ENCODE results near the gene ANXA5.
"Not testable (repeated sequence)": the region's sequence is repeated elsewhere in the genome, so short reads cannot be mapped to it uniquely, and the experiment has no call there.

Gene ANXA5

DNA sequence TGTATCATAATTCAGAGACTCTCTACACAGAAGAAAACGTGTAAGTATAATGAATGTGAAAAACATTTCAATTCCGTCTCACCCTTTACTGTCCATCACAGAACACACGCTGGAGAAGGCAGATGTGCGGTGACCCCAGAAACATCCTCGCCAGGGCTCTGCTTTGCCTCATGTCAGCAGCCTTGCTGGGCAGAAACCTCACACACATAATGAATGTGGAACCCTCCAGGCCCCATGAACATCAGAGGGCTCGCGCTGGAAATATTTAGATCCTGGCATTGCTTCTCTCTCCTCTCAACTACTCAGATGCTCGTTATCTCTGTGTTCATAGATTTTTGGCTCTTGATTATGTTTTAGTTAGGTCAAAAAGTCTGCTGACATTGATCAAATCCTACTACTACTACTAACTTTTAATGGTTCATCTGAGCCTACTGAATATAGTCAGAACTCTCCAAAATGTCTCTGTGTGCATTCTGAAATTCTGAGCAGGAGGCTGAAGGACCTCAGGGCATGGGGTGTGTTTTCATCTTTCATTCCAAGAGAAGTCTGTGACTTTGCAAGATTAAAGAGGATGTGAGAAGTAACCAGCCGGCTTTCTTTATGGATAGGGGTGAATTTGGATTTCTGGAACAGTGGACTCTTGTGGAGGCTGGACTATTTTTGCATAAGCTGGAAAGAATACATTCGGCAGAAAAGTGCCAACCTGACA is 41.2 kb upstream of the ANXA5 start:
- no peak overlapping the region for H3K4me3 ChIP-seq (ENCODE audit: low read depth, low read length)
- TF ChIP-seq, protein P1, sequence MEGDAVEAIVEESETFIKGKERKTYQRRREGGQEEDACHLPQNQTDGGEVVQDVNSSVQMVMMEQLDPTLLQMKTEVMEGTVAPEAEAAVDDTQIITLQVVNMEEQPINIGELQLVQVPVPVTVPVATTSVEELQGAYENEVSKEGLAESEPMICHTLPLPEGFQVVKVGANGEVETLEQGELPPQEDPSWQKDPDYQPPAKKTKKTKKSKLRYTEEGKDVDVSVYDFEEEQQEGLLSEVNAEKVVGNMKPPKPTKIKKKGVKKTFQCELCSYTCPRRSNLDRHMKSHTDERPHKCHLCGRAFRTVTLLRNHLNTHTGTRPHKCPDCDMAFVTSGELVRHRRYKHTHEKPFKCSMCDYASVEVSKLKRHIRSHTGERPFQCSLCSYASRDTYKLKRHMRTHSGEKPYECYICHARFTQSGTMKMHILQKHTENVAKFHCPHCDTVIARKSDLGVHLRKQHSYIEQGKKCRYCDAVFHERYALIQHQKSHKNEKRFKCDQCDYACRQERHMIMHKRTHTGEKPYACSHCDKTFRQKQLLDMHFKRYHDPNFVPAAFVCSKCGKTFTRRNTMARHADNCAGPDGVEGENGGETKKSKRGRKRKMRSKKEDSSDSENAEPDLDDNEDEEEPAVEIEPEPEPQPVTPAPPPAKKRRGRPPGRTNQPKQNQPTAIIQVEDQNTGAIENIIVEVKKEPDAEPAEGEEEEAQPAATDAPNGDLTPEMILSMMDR (IDR thresholded peaks at IDR 0.05; ENCODE audit: borderline replicate concordance, insufficient read depth, low read depth, low read length) = no peak

DNA sequence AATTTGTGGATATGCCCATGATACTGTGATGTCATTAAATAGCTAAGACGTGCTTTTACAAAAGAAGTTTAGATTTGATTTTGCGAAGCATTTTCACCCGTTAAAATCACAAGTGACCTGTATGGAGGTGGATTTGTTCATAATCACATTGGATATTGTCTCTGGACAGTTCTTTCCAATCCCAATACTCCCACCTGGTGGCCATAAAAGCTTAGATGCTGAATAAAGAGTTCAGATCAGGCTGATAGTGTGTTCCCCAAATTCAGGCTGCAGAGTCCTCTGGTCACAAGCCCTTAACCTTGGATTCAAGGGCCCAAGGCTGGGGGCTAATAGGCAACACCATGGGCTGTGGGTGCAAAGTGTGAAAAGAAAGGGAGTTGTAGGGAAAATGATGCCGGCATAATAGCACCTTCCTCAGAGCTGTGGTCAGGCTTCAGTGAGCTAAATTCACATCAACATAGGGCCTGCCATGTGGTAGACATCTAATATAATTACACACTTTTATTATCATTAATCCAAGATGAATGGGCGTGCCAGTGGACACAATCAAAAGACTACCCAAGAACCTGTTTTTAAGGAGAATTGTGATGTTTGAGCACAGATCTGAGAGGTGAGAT is 40.1 kb upstream of the ANXA5 start:
- TF ChIP-seq, protein P1 (IDR thresholded peaks at IDR 0.05; ENCODE audit: borderline replicate concordance, insufficient read depth, low read depth, low read length) = peak; percentile 25; the same call in 1 of the 2 replicates

DNA sequence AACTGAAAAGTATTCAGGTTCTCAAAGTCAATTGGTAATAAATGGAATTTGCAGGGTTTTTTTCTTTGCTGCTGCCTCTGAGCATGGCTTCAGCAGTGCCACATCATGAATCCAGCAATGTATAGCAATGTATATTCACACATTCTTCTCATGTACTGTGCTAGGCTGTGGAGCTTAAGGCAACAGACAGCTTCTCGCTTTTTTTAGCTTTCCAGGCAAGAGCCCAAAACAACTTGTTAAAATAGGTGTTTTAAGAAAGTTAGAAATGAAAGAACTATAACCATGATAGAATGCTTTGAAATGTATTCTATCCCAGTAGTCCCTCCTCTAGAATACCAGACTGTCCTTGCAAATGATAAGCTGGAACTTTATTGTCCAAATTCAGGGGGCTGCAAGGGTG is 37.8 kb upstream of the ANXA5 start:
- TF ChIP-seq, protein P1 (IDR thresholded peaks at IDR 0.05; ENCODE audit: borderline replicate concordance, insufficient read depth, low read depth, low read length) = no peak
- H3K4me3 ChIP-seq (ENCODE audit: low read depth, low read length) = no peak overlapping the region

More for the DNA sequence above, 40.1 kb upstream of the ANXA5 start:
- H3K4me3 ChIP-seq (ENCODE audit: low read depth, low read length) = no peak overlapping the region

DNA sequence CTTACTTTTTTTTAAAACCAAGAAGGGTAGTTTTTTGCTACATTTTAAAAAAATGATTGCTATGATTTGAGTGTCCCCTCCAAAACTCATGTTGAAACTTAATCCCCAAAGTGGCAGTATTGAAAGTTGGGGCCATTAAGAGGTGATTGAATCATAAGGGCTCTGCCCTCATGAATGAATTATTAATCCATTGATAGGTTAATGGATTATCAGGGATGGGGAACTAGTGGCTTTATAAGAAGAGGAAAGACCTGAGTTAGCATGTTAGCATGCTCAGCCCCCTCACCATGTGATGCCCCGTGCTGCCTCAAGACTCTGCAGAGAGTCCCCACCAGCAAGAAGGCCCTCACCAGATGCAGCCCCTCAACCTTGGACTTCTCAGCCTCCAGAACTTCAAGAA is 37.2 kb upstream of the ANXA5 start:
- H3K4me3 ChIP-seq (ENCODE audit: low read depth, low read length) = no peak overlapping the region
- TF ChIP-seq, protein P1 (IDR thresholded peaks at IDR 0.05; ENCODE audit: borderline replicate concordance, insufficient read depth, low read depth, low read length) = no peak

DNA sequence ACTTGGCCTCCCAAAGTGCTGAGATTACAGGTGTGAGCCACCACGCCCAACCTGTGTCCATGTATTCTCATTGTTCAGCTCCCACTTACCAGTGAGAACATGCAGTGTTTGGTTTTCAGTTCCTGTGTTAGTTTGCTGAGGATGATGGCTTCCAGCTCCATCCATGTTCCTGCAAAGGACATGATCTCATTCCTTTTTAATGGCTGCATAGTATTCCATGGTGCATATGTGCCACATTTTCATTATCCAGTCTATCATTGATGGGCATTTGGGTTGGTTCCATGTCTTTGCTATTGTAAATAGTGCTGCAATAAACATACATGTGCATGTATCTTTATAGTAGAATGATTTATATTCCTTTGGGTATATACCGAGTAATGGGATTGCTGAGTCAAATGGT is 33.0 kb upstream of the ANXA5 start:
- H3K4me3 ChIP-seq (ENCODE audit: low read depth, low read length) = not testable (repeated sequence)

DNA sequence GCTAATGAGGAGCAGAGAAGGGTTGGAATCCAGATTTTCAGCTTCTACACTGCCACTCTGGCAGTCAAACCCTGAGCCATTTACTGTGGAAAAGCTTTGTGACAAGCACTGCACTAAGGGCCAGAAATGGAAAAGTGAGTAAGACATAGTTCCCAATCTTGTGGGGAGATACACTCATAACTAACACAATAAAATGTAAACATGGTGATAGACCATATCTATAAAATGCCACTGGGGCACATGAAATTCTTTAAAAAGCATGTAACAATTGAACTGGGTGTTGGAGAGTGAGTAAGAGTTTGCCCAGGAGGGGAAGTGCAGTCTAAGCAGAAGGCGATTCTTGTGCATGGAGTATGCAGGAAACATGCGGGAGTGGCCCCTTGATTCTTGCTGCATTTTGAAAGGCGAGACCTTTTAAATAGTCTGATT is 32.0 kb upstream of the ANXA5 start:
- TF ChIP-seq, protein P1 (IDR thresholded peaks at IDR 0.05; ENCODE audit: borderline replicate concordance, insufficient read depth, low read depth, low read length) = no peak
- H3K4me3 ChIP-seq (ENCODE audit: low read depth, low read length) = no peak overlapping the region

DNA sequence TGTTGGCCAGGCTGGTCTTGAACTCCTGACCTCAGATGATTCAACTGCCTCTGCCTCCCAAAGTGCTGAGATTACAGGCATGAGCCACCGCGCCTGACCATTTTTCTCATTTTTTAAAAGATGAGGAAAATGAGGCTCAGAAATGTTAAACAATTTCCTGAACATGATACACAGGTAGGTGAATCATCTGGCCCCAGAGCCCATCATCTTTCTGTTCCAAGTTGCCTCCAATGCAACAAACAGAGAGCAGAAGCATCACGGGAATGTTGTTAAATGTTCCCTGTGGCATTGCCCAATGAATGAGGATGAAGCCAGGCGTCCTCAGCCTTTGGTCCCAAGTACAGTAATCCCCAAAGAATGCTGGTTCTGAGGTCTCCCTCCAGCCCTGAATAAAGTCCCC is 31.3 kb upstream of the ANXA5 start:
- no peak overlapping the region for H3K4me3 ChIP-seq (ENCODE audit: low read depth, low read length)
- TF ChIP-seq, protein P1 (IDR thresholded peaks at IDR 0.05; ENCODE audit: borderline replicate concordance, insufficient read depth, low read depth, low read length) = no peak
